Measurements from ENCODE around the gene KCNK18.

- TF ChIP-seq CEBPB (IDR thresholded peaks at IDR 0.05) = no peak
- no peak for TF ChIP-seq MAX (IDR thresholded peaks at IDR 0.05)
- no peak for TF ChIP-seq EP300 (IDR thresholded peaks at IDR 0.05; ENCODE audit: borderline replicate concordance)
- TF ChIP-seq REST (IDR thresholded peaks at IDR 0.05; ENCODE audit: low read depth) = no peak
- no peak for TF ChIP-seq FOXM1 (IDR thresholded peaks at IDR 0.05; ENCODE audit: borderline replicate concordance, low read depth)
- no peak for TF ChIP-seq RAD21 (IDR thresholded peaks at IDR 0.05; ENCODE audit: low read depth)
These were observed 39.0 kb upstream of the KCNK18 start for GRCh38 chr10:117158297-117158696.

Data from Ishikawa (cell line).